ENCODE measurements around the gene EDC4. TPM values are rescaled to one million over a fixed set of nuclear protein-coding genes. Genes with fewer than 3 reads are reported as not detected.
A peak's percentile ranks its signal among the peaks of the same experiment; 100 is the strongest.

Gene EDC4
- total and polyA plus RNA-seq, 2 of the 13 experiments (the other 11 are each of a cell fraction or from before 2014, with no cell fraction given): 51.4 to 59.1 TPM

- TF ChIP-seq ARID5B (CRISPR knock-in tag; IDR thresholded peaks at IDR 0.05) (peak; percentile 26; the same call in 1 of the 2 replicates), ZNF292 (CRISPR knock-in tag; IDR thresholded peaks at IDR 0.05; ENCODE audit: borderline replicate concordance, low read depth) (no peak), SSRP1 (CRISPR knock-in tag; IDR thresholded peaks at IDR 0.05) (no peak), NR1H2 (CRISPR knock-in tag; IDR thresholded peaks at IDR 0.05; ENCODE audit: borderline replicate concordance, low read depth) (no peak), ZMYM2 (CRISPR knock-in tag; IDR thresholded peaks at IDR 0.05) (peak; percentile 56; the same call in 1 of the 2 replicates), KLF6 (CRISPR knock-in tag; IDR thresholded peaks at IDR 0.05) (no peak), ZXDC (CRISPR knock-in tag; IDR thresholded peaks at IDR 0.05) (no peak), ZFP36L2 (CRISPR knock-in tag; IDR thresholded peaks at IDR 0.05) (no peak), TERF1 (CRISPR knock-in tag; IDR thresholded peaks at IDR 0.05) (no peak), U2AF1 (optimal IDR thresholded peaks at IDR 0.05; ENCODE audit: low read depth, low read length) (no peak), MAFK (conservative IDR thresholded peaks at IDR 0.05 in 1 of 2, IDR thresholded peaks at IDR 0.05 in 1 of 2; ENCODE audit: low read length in 2 of 2) (no peak), ATF5 (CRISPR knock-in tag; IDR thresholded peaks at IDR 0.05; ENCODE audit: low read depth) (no peak), MNT (IDR thresholded peaks at IDR 0.05) (no peak)
- TF ChIP-seq, protein P1, sequence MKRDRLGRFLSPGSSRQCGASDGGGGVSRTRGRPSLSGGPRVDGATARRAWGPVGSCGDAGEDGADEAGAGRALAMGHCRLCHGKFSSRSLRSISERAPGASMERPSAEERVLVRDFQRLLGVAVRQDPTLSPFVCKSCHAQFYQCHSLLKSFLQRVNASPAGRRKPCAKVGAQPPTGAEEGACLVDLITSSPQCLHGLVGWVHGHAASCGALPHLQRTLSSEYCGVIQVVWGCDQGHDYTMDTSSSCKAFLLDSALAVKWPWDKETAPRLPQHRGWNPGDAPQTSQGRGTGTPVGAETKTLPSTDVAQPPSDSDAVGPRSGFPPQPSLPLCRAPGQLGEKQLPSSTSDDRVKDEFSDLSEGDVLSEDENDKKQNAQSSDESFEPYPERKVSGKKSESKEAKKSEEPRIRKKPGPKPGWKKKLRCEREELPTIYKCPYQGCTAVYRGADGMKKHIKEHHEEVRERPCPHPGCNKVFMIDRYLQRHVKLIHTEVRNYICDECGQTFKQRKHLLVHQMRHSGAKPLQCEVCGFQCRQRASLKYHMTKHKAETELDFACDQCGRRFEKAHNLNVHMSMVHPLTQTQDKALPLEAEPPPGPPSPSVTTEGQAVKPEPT (CRISPR knock-in tag; IDR thresholded peaks at IDR 0.05; ENCODE audit: low read depth): no peak
- TF ChIP-seq, protein P2, sequence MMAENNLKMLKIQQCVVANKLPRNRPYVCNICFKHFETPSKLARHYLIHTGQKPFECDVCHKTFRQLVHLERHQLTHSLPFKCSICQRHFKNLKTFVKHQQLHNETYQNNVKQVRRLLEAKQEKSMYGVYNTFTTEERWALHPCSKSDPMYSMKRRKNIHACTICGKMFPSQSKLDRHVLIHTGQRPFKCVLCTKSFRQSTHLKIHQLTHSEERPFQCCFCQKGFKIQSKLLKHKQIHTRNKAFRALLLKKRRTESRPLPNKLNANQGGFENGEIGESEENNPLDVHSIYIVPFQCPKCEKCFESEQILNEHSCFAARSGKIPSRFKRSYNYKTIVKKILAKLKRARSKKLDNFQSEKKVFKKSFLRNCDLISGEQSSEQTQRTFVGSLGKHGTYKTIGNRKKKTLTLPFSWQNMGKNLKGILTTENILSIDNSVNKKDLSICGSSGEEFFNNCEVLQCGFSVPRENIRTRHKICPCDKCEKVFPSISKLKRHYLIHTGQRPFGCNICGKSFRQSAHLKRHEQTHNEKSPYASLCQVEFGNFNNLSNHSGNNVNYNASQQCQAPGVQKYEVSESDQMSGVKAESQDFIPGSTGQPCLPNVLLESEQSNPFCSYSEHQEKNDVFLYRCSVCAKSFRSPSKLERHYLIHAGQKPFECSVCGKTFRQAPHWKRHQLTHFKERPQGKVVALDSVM (CRISPR knock-in tag; IDR thresholded peaks at IDR 0.05): peak; percentile 99
Observed at GRCh38 chr16:67901734-67902133, 28.9 kb downstream of the EDC4 start (continued).
